Thoracic aorta (tissue), 2 donors: ENCODE results near the gene INPP5A. TPM values are rescaled to one million over a fixed set of nuclear protein-coding genes. Genes with fewer than 3 reads are reported as not detected.

Source experiments
- ATAC-seq: fragments of 150-250 bp; one replicate; pipeline ENCODE4 v1.8.0; 2017; ENCODE audit warnings: low read depth; ENCODE audit not compliant: insufficient number of reproducible peaks, low FRiP score
- DNase-seq: peaks from one replicate; pipeline ENCODE4 v3.0.0-alpha.2; 2020; ENCODE audit warnings: low spot score
- H3K27ac ChIP-seq, 2 donors: fragments of 200-600 bp; sonication (generic); 1 replicate in 1 of 2; 2 replicates in 1 of 2; pipeline ENCODE4 v1.5.1; 2016; ENCODE audit warnings: mild to moderate bottlenecking in 2 of 2, moderate library complexity in 2 of 2
- H3K27me3 ChIP-seq: fragments of 200-600 bp; sonication (generic); replicated peaks from 2 replicates; pipeline ENCODE4 v1.6.0; 2016; ENCODE audit warnings: mild to moderate bottlenecking; ENCODE audit not compliant: insufficient read depth
- H3K36me3 ChIP-seq: fragments of 200-600 bp; sonication (generic); one replicate; pipeline ENCODE4 v1.5.1; 2016
- H3K4me1 ChIP-seq, 2 donors: fragments of 200-600 bp; sonication (generic); 1 replicate in 1 of 2; 2 replicates in 1 of 2; pipeline versions ENCODE4 v1.5.1 to v1.6.0; 2016; ENCODE audit warnings: low read depth in 2 of 2, mild to moderate bottlenecking in 1 of 2; ENCODE audit not compliant: control insufficient read depth in 1 of 2
- H3K4me3 ChIP-seq: fragments of 200-600 bp; sonication (generic); 2 replicates; pipeline ENCODE4 v1.5.1; 2016; ENCODE audit warnings: mild to moderate bottlenecking
- H3K9me3 ChIP-seq: fragments of 200-600 bp; sonication (generic); 2 replicates; pipeline ENCODE4 v1.5.1; 2016
- CTCF ChIP-seq: fragments of 200-600 bp; sonication (generic); IDR thresholded peaks from one replicate; pipeline ENCODE4 v1.5.1; 2019; ENCODE audit warnings: antibody characterized with exemption
- total RNA-seq, 2 donors: library from RNA; depleted of rRNA; stranded (reverse); fragments of >200 nt; gene quantifications; one replicate each; pipeline versions ENCODE4 v1.1.0 to v1.2.3, GENCODE V29; 2016

Gene INPP5A
- total RNA-seq, 2 donors from 2014 or later, result 120 to 142 TPM

DNA sequence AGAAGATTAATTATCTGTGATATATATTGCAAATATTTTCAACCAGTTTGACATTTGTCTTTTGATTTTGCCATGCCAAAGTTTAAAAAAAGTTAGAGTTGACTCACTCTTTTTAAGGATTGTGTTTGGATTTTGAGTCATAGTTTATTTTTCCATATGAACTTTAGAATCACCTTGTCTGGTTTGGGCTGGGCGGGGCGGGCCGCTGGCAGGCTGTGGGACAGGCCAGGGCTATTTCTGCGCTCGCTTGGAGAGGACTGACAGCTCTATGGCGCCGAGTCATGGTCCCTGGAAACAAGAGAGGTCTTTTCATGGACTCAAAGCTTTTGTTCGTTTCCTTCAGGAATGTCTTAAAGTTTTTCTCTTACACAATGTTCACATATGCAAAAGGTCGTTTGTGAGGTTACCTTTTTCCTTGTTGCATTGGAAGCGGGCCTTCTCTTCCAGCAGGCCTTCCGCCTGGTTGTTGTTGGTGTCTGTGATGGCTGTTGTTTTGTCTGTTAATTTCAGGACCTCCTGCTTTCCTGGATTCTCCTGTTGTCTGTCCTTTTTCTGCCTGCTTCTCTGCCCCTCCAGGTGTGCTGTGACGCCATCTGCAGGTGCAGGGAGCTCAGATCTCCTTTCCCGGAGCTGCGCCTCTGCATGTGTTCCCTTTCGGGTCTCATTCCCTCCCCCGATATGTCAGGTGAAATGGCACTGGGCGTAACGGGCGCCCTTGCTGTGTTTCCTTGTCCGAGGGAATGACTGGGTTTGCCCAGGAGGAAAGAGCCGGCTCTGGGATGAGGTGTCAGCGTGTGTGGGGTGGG lies 53.8 kb downstream of the INPP5A start:
- TF ChIP-seq CTCF, result no peak
- ATAC-seq (peak; percentile 56), DNase-seq (peak; percentile 78)
- Histone ChIP-seq H3K9me3 (no peaks in the 10 kb centered on the region), H3K27me3 (no peaks in the 10 kb centered on the region), H3K4me1 (peaks cover 77 to 96% of the 10 kb centered on the region in 2 donors), H3K27ac (peak overlapping the region; percentile 88 to 96), H3K36me3 (no peaks in the 10 kb centered on the region), H3K4me3 (peak overlapping the region; percentile 37)

GRCh38 chr10:132592790-132593383 lies 55.3 kb downstream of the INPP5A start:
- H3K36me3 ChIP-seq, result no peaks in the 10 kb centered on the region
- peak overlapping the region; percentile 88 to 96 for H3K27ac ChIP-seq
- H3K9me3 ChIP-seq, result no peaks in the 10 kb centered on the region
- H3K4me3 ChIP-seq, result no peak overlapping the region
- no peaks in the 10 kb centered on the region for H3K27me3 ChIP-seq
- no peak for DNase-seq
- TF ChIP-seq CTCF, result no peak
- peaks cover 68 to 96% of the 10 kb centered on the region in 2 donors for H3K4me1 ChIP-seq
- ATAC-seq, result no peak

DNA sequence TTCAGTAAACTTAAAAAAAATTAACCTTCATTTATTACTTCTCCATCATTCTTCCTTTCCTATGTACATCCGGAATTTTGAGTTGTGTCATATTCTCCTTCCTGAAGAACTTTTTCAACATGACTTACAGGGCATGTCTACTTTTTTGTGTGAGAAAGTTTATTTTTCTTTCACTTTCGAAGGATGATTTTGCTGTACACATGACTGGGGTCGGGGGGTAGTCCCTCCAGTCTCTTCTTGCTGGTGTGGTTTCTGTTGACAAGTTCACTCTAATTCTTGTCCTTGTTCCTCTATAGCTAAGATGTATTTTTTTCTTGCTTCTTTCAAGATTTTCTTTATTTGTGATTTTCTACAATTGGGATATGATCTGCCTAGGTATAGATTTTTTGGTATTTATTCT lies 55.8 kb downstream of the INPP5A start:
- DNase-seq (no peak), ATAC-seq (no peak)
- H3K9me3 ChIP-seq, result no peaks in the 10 kb centered on the region
- no peaks in the 10 kb centered on the region for H3K36me3 ChIP-seq
- peak overlapping the region; percentile 88 to 96 for H3K27ac ChIP-seq
- H3K4me3 ChIP-seq, result no peak overlapping the region
- no peaks in the 10 kb centered on the region for H3K27me3 ChIP-seq
- no peak for TF ChIP-seq CTCF
- peaks cover 65 to 93% of the 10 kb centered on the region in 2 donors for H3K4me1 ChIP-seq

DNA sequence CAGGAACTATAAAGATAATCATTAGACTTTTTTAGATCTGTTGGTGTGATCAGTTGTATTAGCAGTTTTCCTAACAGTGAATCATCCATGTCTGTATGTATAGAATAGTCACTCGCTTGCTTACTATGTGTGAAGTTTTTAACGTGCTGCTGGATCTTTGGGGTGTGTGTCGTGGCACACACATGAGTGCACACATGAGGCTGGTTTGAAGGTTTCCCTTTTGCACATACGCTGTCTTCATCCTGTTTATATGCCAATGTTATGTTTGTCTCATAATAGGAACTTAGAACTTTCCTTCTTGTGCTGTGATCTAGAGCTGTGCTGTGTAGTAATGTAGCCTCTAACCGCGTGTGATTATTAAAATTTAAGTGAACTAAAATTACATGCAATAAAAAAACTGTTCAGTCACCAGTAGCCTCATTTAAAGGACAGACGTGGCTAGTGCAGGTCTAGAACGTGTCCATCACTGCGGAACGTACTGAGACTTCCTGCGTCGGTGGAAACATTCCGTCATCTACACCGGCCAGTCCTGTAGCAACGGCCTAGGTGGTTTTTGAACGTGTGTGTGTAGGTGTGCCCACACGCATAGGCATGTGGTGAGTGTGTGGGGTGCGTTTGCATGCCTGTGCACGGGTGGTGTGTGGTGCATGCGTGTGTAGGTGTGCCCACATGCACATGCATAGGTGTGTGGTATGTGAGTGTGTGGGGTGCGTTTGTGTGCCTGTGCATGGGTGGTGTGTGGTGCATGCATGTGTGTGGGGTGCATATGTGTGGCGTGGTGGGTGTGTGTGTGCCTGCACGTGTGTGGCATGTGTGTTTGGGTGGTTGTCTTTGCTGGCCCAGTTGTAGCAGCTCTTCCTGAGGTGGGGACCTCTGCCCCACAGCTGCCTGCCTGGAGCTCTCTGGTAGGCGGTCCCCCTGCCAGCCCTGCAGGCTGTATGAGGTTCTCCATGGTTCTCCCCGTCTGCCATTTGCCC lies 56.6 kb downstream of the INPP5A start:
- peaks cover 57 to 90% of the 10 kb centered on the region in 2 donors for H3K4me1 ChIP-seq

More for the DNA sequence above, 56.6 kb downstream of the INPP5A start:
- no peak for DNase-seq
- no peaks in the 10 kb centered on the region for H3K27me3 ChIP-seq
- no peak overlapping the region for H3K4me3 ChIP-seq
- no peaks in the 10 kb centered on the region for H3K36me3 ChIP-seq
- TF ChIP-seq CTCF, result no peak
- H3K9me3 ChIP-seq, result no peaks in the 10 kb centered on the region
- H3K27ac ChIP-seq, result peak overlapping the region; percentile 88 to 96
- ATAC-seq, result no peak
